PFSK-1 (cell line): Measurements from ENCODE around the gene CAV1.

Source experiments
- POLR2AphosphoS5 ChIP-seq: IDR thresholded peaks from 2 replicates; pipeline ENCODE4 v1.6.1; 2012; ENCODE audit warnings: low read depth, mild to moderate bottlenecking, control low read depth, low read length, moderate library complexity
- SIN3A ChIP-seq: IDR thresholded peaks from 2 replicates; pipeline ENCODE4 v1.6.1; 2012; ENCODE audit warnings: mild to moderate bottlenecking, low read length, moderate library complexity, borderline replicate concordance; ENCODE audit not compliant: insufficient read depth

DNA sequence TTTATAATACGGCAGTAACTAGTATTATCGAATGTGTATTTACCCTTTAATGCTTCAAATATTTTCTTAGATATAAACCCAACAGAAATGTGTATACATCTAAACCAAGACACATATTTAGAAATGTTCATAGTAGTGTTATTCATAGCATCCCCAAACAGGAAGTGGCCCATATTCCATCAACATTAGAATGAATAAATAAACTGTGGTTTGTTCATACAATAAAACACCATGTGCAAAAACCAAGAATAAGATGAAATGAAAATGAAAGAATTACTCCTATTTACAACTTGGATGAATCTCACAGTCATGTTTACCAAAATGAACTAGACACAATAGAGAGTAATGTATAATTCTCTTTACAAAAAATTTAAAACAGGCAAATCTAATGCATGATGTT, 34.5 kb upstream of the CAV1 start:
- TF ChIP-seq POLR2AphosphoS5: no peak
- no peak for TF ChIP-seq SIN3A
